M059J (cell line): ENCODE results near the gene PEX13. TPM values are rescaled to one million over a fixed set of nuclear protein-coding genes. Genes with fewer than 3 reads are reported as not detected.
"Not testable (repeated sequence)": the region's sequence is repeated elsewhere in the genome, so short reads cannot be mapped to it uniquely, and the experiment has no call there.

Source experiments
- DNase-seq: peaks from one replicate; pipeline ENCODE4 v3.0.0-alpha.2; 2012; ENCODE audit warnings: low read depth
- total RNA-seq: library from RNA; depleted of rRNA; stranded (reverse); fragments of >200 nt; shearing (Covaris generic); gene quantifications from 2 replicates; pipeline ENCODE4 v1.2.3, GENCODE V29; 2014; rRNA removed

The PEX13 gene, protein sequence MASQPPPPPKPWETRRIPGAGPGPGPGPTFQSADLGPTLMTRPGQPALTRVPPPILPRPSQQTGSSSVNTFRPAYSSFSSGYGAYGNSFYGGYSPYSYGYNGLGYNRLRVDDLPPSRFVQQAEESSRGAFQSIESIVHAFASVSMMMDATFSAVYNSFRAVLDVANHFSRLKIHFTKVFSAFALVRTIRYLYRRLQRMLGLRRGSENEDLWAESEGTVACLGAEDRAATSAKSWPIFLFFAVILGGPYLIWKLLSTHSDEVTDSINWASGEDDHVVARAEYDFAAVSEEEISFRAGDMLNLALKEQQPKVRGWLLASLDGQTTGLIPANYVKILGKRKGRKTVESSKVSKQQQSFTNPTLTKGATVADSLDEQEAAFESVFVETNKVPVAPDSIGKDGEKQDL
- total RNA-seq, result 47.8 and 59.4 TPM in 2 replicates

DNA sequence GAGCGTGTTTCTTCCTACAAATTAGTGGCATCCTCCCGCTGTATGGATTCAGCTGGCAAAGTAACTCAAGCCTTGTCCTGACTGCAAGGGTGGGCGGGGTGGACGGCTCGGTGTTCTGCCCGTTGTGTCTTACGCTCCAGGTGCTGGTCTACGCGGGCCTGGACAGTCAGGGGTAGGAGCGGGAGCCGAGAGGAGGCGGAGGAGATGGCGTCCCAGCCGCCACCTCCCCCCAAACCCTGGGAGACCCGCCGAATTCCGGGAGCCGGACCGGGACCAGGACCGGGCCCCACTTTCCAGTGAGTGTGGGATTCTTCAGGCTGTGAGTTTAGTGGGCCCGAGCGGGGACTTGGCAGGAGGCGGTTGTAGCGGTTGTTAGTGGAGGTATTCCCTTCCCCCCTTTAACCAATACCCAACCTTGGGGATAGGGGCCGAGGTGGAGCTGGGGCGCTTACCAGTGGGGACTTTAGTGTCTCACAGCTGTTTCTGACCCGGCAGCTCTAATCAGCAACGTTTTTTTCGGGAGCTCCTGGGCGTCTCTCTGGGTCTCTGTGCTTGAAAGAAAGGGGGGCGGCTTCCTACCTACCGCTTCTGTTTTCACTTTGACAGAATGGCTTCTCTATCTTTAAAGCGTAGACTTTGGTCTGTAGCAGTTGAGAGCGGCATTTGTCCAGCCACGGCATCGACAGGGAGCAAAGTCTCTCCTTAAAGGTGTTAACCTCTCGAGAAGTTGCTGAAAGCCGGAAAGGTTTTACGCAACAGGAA lies at the start of gene PEX13, which contains the start of gene PUS10:
Gene PEX13, plus strand, starts transcription at position 165 of the 762 bp plus-strand sequence. Its CDS starts 40 bp downstream, at position 205.
Gene PUS10, minus strand, starts transcription at position 700 of the 762 bp plus-strand sequence. CDS start 6,365 bp downstream, outside the sequence.
- DNase-seq, result peak; percentile 74

GRCh38 chr2:60972889-60973656 lies 44.4 kb upstream of the PEX13 start:
- no peak for DNase-seq

GRCh38 chr2:60973705-60974104 lies 43.8 kb upstream of the PEX13 start:
- DNase-seq, result no peak

DNA sequence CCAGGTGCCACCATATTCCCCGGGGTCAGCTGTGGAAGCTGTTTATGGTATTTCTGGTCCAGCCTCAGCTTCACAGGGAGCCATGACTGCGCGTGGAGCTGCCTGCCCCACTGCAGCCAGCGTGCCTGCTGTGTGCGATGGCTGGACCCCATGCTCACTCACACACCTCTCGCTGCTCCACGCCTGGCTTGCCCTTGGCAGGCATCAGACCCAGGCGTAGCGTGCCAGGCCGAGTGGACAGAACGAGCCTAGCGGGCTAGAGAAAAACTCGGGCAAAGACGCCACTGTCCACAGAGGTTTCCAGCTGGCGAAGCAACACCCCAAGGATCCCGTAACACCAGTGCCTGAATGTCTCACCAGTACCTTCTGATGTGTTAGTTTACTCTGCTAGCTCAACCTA lies 42.9 kb upstream of the PEX13 start:
- DNase-seq, result no peak

- DNase-seq, result no peak
Measured at GRCh38 chr2:60976256-60976850, 41.2 kb upstream of the PEX13 start.

DNA sequence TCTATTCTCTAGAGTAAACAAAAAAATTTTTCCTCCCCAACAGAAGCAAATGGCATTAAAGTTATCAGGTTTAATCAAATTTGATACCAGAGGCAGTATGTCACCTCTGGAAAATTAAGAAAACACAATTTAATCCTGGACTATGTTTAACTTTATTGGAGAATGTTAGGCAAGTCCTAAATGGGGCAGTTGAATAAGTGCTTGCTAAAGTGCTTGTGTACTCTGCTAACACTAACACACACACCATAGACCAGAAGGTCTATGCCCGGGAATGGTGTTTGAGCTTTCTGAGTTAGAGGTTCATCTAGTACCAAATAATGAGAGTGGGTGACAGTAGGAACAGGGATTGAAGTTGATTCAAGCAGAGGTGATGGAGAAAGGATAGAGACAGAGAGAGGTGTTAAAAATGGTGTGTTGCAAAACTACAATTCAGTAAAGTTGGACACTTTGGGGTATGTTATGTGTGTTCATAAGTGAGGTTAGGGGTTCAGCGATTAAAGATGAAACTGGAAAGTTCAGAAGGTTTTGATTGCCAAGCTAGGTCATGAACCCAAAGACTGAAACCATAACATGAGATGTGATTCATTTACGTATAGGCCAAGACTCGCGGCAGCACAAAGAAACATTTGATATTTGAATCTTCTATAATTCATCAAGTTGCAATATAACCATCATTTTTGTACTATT lies 40.5 kb upstream of the PEX13 start:
- no peak for DNase-seq

- no peak for DNase-seq
Measured at GRCh38 chr2:60977562-60977895, 40.0 kb upstream of the PEX13 start.

DNA sequence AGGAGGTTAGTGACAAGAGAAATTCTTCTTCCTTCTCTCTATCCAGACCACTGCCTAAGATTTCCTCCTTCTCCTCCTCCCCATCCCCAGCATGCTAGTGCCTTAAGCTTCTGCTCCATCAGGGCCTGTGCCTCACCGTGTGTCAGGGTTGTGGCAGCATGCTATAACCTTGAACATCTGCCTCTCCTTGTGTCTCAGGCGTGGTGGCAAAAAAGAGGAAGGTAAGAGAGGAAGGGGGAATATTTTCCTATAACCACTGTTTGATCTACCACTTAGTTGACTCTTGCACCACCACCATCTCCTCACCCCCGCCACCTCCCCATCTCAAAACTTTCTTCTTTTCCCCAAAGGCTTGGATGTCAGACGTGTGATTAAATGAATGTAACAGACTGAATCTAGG lies 38.3 kb upstream of the PEX13 start:
- DNase-seq, result no peak

DNA sequence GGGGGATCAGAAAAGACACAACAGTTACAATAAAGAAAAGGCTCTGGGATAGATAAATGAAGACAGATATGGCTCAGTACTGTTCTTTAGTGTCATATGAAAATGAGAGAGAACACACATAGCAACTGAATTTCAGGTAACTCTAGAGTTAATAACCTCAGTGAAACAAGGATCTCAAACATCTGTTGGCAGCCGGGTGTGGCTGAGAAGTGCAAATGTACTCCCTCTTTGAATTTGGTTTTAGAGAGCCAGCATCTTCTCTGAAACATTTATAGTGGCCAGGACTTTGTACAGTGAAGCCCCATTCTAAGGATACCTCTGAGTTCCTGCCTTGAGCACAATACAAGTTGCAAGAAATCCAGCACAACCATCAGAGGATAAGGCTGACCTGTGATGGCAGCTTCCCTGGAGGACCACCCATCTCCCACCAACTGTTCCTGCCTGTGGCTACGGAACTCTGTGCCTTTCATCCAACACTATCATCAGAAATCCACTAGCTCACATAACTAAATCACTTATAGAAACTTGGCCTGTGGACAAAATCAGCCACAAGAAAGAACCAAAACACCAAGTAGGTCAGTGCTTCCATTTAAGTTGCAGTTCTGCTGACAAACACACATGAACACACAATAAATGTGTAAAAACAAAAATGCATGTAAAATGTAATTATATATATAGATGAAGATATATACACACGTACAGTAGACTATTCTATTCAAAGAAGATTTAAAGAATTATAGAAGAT lies 37.3 kb upstream of the PEX13 start:
- no peak for DNase-seq

- DNase-seq, result not testable (repeated sequence)
Measured at GRCh38 chr2:60982066-60982465, 35.5 kb upstream of the PEX13 start.

GRCh38 chr2:60984720-60985119 lies 32.8 kb upstream of the PEX13 start:
- DNase-seq, result no peak

GRCh38 chr2:60987041-60987440 lies 30.5 kb upstream of the PEX13 start:
- DNase-seq, result no peak

DNA sequence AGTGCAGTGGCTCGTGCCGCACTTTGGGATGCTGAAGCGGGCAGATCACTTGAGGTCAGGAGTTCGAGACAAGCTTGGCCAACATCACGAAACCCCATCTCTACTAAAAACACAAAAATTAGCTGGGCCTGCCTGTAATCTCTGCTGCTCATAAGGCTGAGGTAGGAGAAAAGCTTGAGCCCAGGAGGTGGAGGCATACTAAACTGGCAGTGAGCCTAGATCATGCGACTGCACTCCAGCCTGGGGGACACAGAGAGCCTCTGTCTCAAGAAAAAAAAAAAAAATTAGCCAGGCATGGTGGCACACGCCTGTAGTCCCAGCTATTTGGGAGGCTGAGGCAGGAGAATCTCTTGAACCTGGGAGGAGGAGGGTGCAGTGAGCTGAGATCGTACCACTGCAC lies 29.9 kb upstream of the PEX13 start:
- not testable (repeated sequence) for DNase-seq

DNA sequence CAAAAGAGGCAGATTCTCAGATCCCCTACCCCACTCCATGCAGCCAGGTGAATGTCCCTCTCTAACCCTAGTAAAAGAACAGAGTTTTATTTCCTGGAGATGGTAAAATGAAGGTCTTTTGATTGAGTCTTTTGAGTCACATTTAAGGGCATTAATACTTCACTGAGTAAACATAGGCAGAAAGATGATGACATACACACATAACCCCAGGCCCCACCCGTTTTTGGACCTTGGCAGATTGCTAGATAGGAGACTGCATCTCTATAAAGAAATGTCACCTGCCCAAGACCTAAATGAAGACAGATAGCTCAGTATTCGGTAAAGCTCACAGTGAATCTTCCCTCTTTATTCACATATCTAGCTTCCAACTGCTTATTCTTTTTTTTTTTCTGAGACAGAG lies 28.3 kb upstream of the PEX13 start:
- no peak for DNase-seq

DNA sequence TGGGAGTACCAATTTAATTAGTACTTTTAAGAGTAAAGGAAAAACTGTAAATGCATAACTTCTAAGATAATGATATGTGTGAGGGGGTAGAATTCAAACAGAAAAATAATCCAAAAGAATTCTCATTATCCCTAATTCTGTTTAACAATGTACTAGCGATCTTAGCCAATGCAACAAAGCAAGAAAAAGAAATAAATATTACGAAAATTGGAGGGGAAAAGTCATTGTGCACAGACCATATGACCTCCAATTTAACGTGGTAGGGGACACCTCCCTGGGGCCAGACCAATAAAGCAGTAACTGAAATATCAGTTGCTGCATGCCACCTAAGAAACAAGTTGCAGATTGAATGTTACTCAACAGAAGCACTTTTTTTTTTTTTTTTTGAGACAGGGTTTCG lies 25.9 kb upstream of the PEX13 start:
- no peak for DNase-seq

DNA sequence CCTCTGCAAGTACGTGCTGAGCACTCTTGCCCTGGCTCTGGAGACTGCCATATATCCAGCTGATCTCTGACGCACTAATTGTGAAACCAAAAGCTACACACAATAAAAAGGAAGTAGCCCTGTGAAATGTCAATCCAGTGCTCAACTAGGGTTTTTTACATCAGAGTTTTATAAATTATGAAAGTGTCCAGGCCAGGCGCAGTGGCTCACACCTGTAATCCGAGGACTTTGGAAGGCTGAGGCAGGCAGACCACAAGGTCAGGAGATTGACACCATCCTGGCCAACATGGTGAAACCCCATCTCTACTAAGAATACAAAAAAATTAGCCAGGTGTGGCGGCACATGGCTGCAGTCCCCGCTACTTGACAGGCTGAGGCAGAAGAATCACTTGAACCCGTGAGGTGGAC lies 24.5 kb upstream of the PEX13 start:
- no peak for DNase-seq

GRCh38 chr2:60994131-60994530 lies 23.4 kb upstream of the PEX13 start:
- DNase-seq, result no peak

GRCh38 chr2:60998628-60999545 lies 18.6 kb upstream of the PEX13 start:
- peak; percentile 48 for DNase-seq

GRCh38 chr2:61005736-61006135 lies 11.8 kb upstream of the PEX13 start:
- DNase-seq, result no peak
